Stimulated activated CD4-positive, alpha-beta T cell treated with anti-CD3 and anti-CD28 coated beads, Interleukin-2, amount 100 ng/mL, for 4 hours (primary cell): ENCODE data around the gene ANKRD13B.

Source experiments
- DNase-seq: peaks from one replicate; pipeline ENCODE4 v3.0.0-alpha.2; 2020; ENCODE audit warnings: low read depth

ANKRD13B gene

GRCh38 chr17:29616300-29617048, 23.5 kb downstream of the ANKRD13B start:
- no peak for DNase-seq

GRCh38 chr17:29617125-29617480, 24.2 kb downstream of the ANKRD13B start:
- peak; percentile 85 for DNase-seq

DNA sequence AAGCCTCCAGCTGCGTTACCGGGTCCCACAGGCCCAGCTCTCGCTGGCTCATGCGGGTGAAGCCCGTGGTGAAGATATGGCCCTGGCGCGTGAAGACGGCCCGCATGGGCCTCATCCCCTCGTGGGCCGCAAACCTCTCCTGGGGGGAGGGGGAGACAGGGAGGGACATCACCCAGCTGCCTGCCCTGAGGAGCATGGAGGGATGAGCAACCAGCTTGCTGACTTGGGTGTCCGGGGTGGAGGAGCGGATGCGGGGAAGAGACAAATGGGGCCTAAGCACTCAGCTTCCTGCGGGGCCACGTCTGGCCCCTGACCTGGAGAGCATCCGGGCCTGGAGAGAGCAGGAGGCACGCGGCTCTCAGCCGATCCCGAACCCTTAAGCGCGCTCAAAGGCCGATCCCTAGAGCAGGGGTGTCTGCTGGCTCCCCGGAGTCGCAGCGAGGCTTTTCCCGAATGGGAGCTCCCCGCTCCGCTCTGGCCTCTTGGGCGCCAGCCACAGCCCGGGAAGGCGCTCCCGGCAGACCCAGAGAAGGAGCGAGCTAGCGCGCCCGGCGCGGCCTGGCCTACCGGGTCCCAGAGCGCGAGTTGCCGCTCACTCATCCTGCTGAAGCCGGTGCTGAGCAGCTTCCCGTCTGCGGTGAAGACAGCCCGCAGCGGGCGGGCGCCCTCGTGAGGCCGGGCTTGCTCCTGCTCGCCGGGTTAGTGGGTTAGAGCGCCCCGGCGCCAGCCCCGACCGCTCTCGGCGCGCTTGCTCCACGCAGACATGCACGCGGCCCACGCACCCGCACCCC, 24.7 kb downstream of the ANKRD13B start:
- peak; percentile 89 for DNase-seq

DNA sequence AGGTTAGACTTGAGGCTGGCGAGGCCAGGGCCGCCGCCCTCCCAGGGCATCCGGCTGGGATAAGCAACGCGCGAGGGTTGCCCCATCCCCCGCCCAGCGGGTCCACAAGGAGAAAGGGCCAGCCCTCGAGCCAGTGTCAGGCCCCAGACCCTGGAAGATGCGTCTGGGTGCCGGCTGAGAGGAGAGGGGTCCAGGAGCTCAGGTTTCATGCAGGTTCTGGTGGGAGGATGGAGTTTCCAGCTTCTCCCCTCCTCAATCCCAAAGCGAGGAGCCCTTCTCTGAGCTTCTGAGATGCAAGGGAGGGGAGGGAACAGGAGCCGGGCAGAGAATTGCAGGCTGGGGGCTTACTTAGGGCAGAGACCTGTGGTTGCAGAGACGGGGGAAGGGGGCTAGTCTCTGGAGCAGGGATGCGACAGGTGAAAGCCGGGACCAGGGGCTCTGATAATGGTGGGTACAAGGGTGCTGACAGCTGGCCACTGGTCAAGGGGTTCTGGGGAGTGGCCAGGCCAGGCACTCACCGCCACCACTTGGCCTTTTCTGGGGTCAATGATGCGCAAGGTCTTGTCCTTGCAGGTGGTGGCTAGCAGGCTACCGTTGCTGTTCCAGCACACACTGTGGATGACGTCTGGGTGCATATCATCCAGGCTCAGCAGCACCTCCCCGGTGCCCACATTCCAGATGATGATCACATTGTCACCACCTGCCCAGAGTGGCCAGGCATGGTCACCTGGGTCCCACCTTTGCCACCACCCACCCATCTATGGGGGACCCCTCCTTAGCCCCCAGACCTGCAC, 25.5 kb downstream of the ANKRD13B start:
- DNase-seq, result no peak

DNA sequence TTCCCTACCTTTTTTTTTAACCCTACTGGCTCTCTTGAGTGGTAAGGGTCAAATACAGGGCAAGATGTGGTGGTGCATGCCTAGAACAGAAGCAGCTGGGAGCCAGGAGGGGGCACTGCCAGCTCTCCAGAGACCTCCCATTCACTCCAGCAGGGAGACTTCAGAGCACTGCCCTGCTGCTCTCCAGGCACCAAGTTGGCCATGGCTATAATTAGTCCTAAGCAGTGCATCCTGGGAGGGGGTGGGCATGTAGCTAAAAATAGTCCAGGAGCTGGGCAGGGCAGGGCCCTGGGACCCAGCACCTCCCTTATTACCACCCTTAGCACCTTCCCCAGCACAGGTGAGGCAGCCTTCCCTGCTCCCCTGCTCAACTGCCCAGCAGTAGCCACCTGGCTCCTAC, 26.3 kb downstream of the ANKRD13B start:
- no peak for DNase-seq

DNA sequence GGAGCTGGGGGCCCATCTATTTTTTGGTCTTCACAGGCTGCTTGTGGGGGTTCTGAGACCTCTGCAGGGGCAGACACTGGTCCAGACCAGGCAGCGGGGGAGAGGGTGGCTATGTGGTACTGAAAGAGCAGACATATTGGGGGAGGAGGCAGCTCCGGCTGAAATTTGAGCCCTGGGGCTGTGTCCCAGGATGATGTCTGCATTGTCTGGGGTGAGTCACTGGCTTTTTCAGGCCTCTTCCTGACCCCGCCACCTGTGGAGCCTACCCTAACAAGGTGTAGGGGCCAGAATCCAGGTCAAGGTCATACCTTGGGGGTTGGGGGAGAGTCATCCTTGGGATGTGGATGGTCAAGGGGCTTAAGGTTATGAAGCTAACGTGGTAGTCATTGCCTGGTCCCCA, 27.3 kb downstream of the ANKRD13B start:
- no peak for DNase-seq

- no peak for DNase-seq
These were observed 28.0 kb downstream of the ANKRD13B start for GRCh38 chr17:29620779-29621500.

- DNase-seq, result no peak
These were observed 28.8 kb downstream of the ANKRD13B start for GRCh38 chr17:29621751-29622194.

DNA sequence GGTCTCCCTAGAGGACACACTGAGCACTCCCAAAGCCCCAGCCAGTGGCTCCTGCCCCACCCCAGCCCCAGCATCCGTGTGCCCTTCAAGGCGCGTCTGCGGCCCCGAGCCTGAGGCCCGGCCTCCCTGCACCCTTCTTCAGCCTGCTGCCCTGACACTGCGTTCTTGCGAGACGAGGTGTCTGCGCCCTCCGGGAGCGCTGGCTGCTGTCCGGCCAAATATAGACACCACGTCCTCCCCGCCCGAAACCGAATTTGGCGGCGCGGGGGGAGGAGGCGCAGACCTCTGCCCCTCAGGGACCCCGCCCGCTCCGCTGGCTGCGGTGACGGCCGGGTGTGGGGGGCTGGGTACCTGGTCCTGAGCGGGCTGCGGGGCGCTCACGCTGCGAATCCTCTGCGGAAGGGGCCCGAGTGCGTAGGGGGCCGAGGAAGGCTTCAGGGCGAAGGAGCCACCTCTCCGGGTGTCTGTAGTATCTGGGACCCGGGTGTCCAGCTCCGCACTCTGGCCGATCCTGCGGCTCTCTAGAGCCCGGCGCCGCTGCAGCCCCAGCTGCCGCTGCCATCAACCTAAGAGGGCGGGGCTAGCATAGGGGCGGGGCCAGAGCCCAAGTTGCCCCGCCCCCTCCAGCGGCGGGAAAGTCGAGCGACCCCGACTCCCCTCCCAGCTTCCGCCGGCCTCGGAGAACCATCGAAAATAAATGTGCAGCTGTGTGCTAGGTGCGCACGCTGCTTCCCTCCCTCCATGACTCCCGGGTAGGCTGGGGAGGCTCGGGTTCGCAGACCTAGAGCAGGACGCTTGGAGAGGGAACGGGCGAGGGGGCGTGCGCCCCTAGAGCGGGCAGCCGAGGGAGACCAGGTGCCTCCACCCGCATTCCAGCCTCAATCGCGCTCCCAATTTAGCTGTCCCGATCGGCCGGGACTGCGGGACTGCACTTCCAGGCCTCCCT, 29.7 kb downstream of the ANKRD13B start, which contains the start of gene CORO6:
TSS of gene CORO6 (minus strand) at position 576 of the 946 bp plus-strand sequence. CDS start 1,491 bp downstream, outside the sequence.
- DNase-seq, result peak; percentile 59

GRCh38 chr17:29623283-29623647, 30.3 kb downstream of the ANKRD13B start:
- DNase-seq, result no peak

GRCh38 chr17:29624586-29624985, 31.7 kb downstream of the ANKRD13B start:
- no peak for DNase-seq

DNA sequence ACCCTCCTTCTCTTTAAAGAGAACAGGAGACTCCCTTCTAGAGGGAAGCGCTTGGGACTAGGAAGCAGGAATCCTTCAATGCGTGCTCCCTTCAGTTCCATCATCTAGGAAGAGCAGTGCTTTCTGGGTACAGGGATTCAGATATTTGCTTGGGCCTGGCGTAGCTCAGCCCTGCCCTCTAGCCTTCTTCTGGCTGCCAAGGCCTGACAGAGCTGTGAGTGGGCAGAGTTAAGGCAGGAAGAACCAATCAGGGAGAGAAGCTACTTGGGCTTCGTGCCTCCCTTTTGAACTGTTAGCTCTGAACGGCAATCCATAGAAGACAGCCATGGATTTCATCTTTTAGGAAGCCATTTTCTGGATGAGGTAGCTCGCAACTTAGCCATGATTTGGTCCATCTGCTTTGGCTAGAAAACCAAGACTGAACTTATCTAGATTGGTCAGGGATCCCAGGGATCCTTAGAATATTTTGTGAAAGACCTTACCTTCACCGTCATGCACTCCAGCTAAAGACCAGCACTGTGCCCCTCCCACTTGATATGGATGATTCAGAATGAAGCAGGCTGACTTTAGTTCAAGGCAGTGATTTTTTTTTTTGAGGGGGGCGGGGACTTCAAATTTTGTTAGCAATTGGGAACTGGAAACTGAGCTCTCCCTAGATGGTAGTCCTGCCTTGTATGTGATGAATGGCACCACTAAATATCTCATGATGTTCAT, 32.3 kb downstream of the ANKRD13B start:
- DNase-seq, result peak; percentile 40

- DNase-seq, result no peak
These were observed 35.0 kb downstream of the ANKRD13B start for GRCh38 chr17:29627951-29628350.

- DNase-seq, result no peak
These were observed 35.7 kb downstream of the ANKRD13B start for GRCh38 chr17:29628644-29629043.

GRCh38 chr17:29629839-29630238, 36.9 kb downstream of the ANKRD13B start:
- no peak for DNase-seq

- no peak for DNase-seq
These were observed 37.8 kb downstream of the ANKRD13B start for GRCh38 chr17:29630630-29631193.

DNA sequence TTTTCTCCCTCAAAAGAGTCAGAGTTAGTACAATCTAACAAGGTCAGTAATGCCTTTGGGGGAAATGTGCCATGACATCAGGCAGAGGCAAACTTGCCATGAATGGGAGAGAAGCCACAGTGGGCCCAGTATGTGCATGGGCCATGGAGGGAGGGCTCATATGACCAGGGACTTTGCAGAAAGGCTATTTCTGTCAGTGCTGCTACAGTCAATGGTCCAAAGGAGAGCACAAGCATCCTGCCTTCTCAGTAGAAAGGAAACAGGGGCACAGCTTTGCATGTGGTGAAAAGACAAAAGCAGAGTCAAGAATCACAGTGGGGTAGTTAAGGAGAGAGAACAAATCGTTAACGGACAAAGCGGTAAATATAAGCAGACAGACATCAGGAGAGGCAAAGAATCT, 41.0 kb downstream of the ANKRD13B start:
- DNase-seq, result no peak

- no peak for DNase-seq
These were observed 47.5 kb downstream of the ANKRD13B start for GRCh38 chr17:29640413-29640812.

DNA sequence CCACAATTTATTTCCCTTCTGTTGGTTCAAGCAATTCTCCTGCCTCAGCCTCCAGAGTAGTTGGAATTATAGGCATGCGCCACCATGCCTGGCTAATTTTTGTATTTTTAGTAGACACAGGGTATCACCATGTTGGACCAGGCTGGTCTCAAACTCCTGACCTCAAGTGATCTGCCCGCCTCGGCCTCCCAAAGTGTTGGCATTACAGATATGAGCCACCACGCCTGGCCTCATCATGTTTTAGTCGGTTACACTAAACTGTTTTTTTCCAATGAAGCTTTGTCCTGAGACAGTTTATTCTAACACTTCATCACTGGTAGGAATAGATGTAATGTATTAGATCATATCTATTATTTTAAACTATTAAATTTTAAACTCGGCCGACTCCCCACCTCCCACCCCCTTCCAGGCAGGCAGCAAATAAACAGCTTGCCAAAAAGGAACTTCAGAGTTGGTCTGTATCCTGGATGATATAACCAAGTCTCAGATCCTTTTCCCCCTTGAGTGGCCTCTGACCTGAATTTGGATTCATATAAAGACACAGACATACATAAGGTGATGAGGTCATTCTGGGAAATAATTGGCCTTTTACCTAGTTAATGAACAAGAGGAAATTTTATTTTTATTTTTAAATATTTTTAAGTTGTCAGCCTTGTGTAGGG, 48.2 kb downstream of the ANKRD13B start:
- no peak for DNase-seq
